Limb (tissue), 2 donors: ENCODE results near the gene ROR1.

Experiments used
- DNase-seq, 2 donors: peaks; one replicate each; pipeline ENCODE4 v3.0.0-alpha.2; 2016; ENCODE audit errors: extremely low spot score in 2 of 2

The ROR1 gene

GRCh38 chr1:63856924-63857323, 83.1 kb downstream of the ROR1 start:
- no peak for DNase-seq

DNA sequence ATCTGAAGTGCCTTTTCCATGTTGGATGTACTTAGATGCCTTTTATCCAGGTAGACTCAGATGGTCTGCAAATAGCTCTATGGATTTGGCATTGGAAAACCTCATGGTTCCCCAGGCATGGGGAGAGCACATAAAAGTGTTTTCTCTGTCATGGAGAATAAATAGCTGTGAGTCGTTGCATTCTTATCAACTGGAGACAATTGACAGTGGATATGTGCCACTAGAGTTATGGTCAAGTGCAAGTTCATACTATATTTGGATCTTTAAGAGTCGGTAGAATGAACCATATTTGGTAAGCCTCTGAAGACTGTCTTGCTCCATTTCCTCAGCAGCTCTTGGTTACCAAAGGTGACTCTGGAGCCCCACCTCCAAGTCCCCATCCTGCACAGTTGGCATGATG, 83.7 kb downstream of the ROR1 start:
- no peak for DNase-seq

DNA sequence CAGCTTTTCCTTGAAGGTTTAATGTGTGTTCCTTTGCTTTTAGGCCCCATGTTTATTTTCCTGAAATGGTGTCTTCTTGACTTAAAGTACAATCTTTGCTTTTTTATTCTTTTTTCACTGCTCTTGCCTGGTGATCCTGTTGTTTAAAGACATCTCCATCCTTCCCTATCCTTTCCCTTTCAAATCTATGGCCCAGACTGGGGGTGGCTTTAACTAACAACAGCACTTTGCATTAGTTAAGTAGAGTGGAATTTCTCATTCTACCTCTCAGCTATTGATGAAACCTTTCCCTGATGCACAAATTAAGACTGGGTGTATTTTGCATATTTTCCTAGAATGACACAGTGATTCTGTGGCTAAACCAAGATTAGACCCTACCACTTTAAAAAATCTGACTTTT, 84.3 kb downstream of the ROR1 start:
- DNase-seq = no peak

DNA sequence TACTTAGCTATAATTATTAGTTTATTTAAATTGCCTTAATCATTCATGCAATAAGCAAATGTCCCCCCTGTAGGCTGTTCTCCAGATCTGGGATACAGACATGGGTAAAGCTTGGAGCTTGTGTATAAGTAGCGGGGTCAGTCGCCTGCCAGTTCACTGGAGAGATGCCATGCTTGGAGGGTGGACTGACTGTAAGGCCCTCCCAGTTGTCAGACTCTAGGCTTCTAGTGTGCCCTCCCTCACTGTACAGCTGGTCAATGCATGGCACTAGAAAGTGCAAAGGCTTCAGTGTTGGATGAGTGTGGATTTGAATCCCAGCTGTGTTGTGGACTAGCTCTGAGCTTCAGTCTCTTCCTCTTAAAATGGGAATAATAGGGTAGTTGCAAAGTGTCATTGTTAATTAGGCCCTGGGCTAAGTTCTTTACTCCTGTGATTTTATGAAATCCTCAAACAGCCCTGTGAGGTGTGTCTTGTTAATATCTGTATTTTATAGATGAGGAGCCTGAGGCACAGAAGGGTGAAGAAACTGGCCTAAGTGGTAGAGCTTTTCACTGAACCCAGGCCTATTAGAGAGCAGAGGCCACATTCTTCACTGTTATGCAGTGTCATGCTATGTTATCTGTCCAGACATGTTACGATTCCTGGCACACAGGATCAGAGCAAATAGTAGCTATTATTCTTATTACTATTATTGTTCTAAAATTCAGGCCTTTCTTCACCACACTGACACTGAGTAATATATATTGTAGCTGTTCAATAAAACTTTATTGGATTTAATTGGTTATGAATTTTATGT, 85.9 kb downstream of the ROR1 start:
- DNase-seq = no peak

GRCh38 chr1:63861052-63861691, 87.4 kb downstream of the ROR1 start:
- DNase-seq = peak in 1 of 2 donors; percentile 64

GRCh38 chr1:63863145-63863544, 89.3 kb downstream of the ROR1 start:
- DNase-seq = no peak

- no peak for DNase-seq
Measured at GRCh38 chr1:63864224-63864641, 90.4 kb downstream of the ROR1 start.

DNA sequence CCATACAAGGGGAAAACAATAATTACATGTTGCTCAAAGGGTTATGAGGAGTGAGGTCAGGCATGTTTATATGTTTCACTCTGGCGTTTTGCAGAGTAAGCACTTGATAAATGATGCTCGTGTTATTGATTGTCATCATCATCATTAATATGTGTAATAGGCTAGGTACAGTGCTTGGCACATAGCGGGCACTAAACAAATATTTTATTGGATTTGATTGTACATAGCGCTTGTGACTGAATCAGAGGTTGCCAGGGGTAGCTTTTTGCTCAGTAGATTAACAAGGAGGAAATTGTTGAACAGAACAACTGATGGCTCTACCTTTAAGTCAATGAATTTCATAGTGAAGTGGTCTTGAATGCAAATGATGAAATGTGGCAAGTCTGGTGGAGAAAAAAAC, 91.7 kb downstream of the ROR1 start:
- no peak for DNase-seq

GRCh38 chr1:63866084-63866483, 92.3 kb downstream of the ROR1 start:
- DNase-seq = no peak

GRCh38 chr1:63867429-63868176, 93.8 kb downstream of the ROR1 start:
- DNase-seq = no peak

DNA sequence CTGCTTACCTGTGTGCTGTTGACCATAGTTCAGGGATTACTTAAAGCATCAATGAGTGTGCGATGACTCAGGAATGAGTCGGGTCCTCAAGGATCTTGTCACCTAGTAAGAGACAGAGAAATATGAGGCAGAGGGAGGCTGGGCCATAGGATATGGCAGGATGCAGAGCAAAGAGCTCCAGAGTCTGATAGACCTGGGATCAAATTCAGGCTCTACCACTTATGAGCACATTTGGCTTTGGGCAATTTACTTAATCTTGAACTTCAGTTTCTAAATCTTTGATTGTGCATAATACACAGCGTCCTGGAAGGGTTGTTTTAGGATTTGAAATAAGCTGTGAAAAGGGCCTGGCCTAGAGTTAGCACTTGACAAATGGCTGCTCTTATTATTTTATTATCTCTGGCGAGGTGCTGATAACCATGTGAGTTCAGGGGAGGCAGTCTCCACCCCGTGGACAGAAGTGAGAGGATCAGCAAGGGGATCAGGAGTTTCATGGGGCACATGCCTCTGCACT, 94.5 kb downstream of the ROR1 start:
- no peak for DNase-seq

GRCh38 chr1:63870152-63870551, 96.3 kb downstream of the ROR1 start:
- DNase-seq = no peak

DNA sequence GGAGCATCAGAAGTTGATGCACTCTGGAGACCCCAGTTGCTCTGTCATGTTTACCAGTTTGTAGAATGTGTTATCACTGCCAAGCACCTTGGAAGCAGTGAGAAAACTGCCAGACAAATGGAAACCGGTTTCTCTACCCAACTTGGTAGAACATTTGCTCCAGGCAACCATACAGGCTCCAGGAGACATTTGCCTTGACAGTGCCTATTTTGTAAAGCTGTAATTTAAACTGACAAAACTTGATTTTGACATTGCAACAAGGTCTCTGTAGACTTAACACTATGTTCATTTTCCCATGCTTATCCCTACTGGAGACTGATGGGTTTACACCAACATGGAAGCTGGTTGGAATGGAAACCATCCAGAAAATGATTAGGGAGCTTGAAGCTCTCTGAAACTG, 97.6 kb downstream of the ROR1 start:
- DNase-seq = no peak

- DNase-seq = no peak
Measured at GRCh38 chr1:63873751-63874150, 99.9 kb downstream of the ROR1 start.

- no peak for DNase-seq
Measured at GRCh38 chr1:63874278-63874880, 100.6 kb downstream of the ROR1 start.

DNA sequence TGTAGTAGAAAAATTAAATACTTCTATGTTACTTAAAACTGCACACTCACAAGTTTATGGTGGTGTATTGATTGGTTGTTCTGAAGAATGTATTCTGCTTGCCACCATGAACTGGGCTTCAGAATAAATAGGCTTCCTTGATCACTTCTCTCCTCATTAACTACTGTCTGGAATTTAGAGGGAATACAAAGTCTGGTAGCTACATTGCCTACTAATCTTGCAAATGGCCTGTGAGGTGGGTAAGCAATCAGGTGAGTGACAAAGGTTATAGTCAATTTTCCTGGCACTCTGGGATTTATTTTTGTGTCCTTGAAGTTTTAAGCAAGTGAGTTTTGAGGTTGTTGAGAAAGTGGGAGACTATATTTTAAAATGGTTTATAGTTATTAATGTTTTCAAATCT, 101.8 kb downstream of the ROR1 start:
- DNase-seq = no peak

DNA sequence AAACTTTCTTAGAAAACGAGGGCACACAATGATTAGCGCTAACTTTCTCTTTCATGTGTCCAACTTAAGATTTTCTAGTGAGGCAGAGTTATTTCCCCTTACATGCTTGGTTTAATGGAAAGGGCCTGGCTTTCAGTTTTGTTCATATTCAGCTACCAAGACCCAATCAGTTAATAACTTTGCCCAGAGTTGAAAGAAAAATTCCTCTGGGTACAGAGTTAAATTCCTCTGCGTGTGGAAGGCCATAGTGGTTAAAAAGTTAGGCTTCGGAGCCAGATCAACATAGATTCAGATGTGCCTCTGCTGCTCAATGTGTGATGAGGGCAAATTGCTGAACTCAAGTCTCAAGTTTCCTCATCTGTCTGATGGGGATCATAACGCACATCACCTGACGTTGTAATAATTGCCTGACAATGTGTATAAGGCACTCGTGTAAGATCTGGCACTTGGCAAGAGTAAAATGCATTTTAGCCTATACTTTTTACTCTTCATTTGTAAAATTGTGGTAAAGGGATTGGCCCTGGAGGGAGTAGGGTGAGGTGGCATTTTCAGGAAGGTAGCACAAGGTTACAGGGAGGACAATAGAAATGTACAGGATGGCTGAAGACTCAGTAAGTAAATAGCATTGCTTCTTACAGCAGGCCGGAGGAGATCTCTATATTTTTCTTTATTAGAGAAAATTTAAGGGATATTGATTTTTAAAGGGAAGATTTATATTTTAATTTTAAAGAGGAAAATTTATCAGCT, 103.4 kb downstream of the ROR1 start:
- no peak for DNase-seq

DNA sequence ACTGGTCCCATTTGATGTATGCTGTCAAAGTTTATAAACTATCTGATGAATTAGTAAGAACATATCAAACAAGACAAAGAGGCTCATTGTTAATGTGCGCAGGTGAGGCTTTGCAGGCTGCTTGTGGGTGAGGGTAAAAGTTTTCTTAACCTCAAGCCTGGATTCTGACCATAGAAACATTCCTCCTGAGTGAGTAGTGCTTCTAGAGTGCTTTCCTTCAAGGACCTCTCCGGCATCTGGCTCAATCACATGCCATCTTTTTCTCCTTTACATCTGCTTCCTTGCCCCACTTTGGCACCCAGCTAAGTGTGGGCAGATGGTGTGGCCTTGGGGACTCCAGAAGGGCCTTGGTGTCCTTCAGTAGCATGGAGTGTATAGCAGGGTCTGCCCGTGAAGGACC, 104.0 kb downstream of the ROR1 start:
- DNase-seq = no peak

- no peak for DNase-seq
Measured at GRCh38 chr1:63878932-63879331, 105.1 kb downstream of the ROR1 start.

DNA sequence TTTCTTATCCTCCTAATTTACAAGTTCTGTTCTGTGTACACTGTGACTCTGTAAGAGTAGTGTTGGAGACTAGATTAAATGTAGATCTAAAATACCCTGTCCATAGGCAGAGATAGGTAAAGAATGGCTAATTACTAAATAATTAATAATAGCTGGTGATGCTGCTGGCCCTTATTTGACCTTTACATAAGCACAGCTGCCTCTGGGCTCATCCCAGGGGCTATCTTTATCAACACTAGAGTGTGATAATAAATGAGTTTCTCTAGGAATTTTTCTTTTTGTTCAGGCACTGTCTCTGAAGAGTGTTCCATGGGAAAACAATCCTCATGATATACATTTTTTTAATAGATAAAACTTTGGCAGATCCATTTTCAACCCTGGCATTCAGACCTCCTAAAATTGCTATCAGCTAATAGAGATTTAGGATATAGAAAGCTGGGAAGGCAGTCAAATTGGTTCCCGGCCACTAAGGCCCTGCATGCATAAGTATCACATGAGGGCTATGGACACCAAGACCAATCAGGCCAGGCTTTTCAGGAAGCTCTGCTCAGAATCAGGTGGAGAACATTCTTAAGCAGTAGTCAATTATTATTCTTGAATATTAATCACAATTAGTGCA, 107.2 kb downstream of the ROR1 start:
- no peak for DNase-seq
